Measurements from ENCODE around the gene ANXA2. TPM values are rescaled to one million over a fixed set of nuclear protein-coding genes. Genes with fewer than 3 reads are reported as not detected.

Gene ANXA2
- polyA plus RNA-seq, 1 donor (not counting 4 experiments of a cell fraction or from before 2014, with no cell fraction given): 11,017 TPM

- Histone ChIP-seq H3K27ac (ENCODE audit: control insufficient read depth, insufficient read depth, low read length) (peak overlapping the region; percentile 98), H3K79me2 (ENCODE audit: control insufficient read depth, insufficient read depth, low read length) (peaks cover 18% of the 10 kb centered on the region), H3K4me3 (ENCODE audit: control insufficient read depth in 2 of 3, extremely low read depth in 1 of 3, insufficient read depth in 2 of 3, low read depth in 1 of 3, low read length in 3 of 3) (no peak overlapping the region), H3K4me2 (ENCODE audit: control insufficient read depth, extremely low read depth, insufficient read depth, low read depth, low read length) (peak overlapping the region; percentile 88), H4K20me1 (ENCODE audit: control insufficient read depth, extremely low read depth, insufficient read depth, low read length) (peaks cover 4% of the 10 kb centered on the region), H3K9me1 (ENCODE audit: control insufficient read depth, extremely low read depth, insufficient read depth, low read length) (no peaks in the 10 kb centered on the region), H3K4me1 (ENCODE audit: control insufficient read depth, extremely low read depth, insufficient read depth, low read length) (peaks cover 39% of the 10 kb centered on the region), H3K9me3 (ENCODE audit: control insufficient read depth, low read depth, low read length) (no peaks in the 10 kb centered on the region), H3K9ac (ENCODE audit: control insufficient read depth, extremely low read depth, insufficient read depth, low read length) (peak overlapping the region; percentile 20), H3K27me3 (ENCODE audit: control insufficient read depth, extremely low read depth, insufficient read depth, low read length) (no peaks in the 10 kb centered on the region), H3K36me3 (ENCODE audit: control insufficient read depth in 2 of 2, extremely low read depth in 1 of 2, insufficient read depth in 2 of 2, low read length in 2 of 2) (peaks cover 10 to 13% of the 10 kb centered on the region in 2 experiments), H2AFZ (ENCODE audit: control insufficient read depth, low read length) (peak overlapping the region; percentile 36)
- dilution Hi-C loops (cut with MboI; ENCODE audit: extremely low pct_ligation_motif_present, low sequenced_read_pairs): no loop called here
- no peak for TF ChIP-seq EZH2 (IDR thresholded peaks at IDR 0.05; ENCODE audit: low read length)
- TF ChIP-seq CTCF (optimal IDR thresholded peaks at IDR 0.05 in 1 of 3, IDR thresholded peaks at IDR 0.05 in 1 of 3, conservative IDR thresholded peaks at IDR 0.05 in 1 of 3; ENCODE audit: extremely low read depth in 1 of 3, insufficient read depth in 2 of 3, low read length in 3 of 3): no peak
- DNase-seq (ENCODE audit: low read depth, low spot score): no peak
- FAIRE-seq: no peak
Measured at GRCh38 chr15:60400944-60401343, 3.2 kb upstream of the ANXA2 start.

- H3K9me3 ChIP-seq (ENCODE audit: control insufficient read depth, low read depth, low read length): no peaks in the 10 kb centered on the region
- dilution Hi-C loops (cut with MboI; ENCODE audit: extremely low pct_ligation_motif_present, low sequenced_read_pairs): no loop called here
- H3K4me2 ChIP-seq (ENCODE audit: control insufficient read depth, extremely low read depth, insufficient read depth, low read depth, low read length): peak overlapping the region; percentile 88
- TF ChIP-seq CTCF (optimal IDR thresholded peaks at IDR 0.05 in 1 of 3, IDR thresholded peaks at IDR 0.05 in 1 of 3, conservative IDR thresholded peaks at IDR 0.05 in 1 of 3; ENCODE audit: extremely low read depth in 1 of 3, insufficient read depth in 2 of 3, low read length in 3 of 3): no peak
- TF ChIP-seq EZH2 (IDR thresholded peaks at IDR 0.05; ENCODE audit: low read length): no peak
- H2AFZ ChIP-seq (ENCODE audit: control insufficient read depth, low read length): no peak overlapping the region
- peaks cover 43% of the 10 kb centered on the region for H3K4me1 ChIP-seq (ENCODE audit: control insufficient read depth, extremely low read depth, insufficient read depth, low read length)
- H3K27me3 ChIP-seq (ENCODE audit: control insufficient read depth, extremely low read depth, insufficient read depth, low read length): no peaks in the 10 kb centered on the region
- FAIRE-seq: peak; percentile 55
- peaks cover 16 to 24% of the 10 kb centered on the region in 2 experiments for H3K36me3 ChIP-seq (ENCODE audit: control insufficient read depth in 2 of 2, extremely low read depth in 1 of 2, insufficient read depth in 2 of 2, low read length in 2 of 2)
- H4K20me1 ChIP-seq (ENCODE audit: control insufficient read depth, extremely low read depth, insufficient read depth, low read length): peaks cover 6% of the 10 kb centered on the region
- H3K9me1 ChIP-seq (ENCODE audit: control insufficient read depth, extremely low read depth, insufficient read depth, low read length): no peaks in the 10 kb centered on the region
- H3K9ac ChIP-seq (ENCODE audit: control insufficient read depth, extremely low read depth, insufficient read depth, low read length): peak overlapping the region; percentile 99
- peaks cover 28% of the 10 kb centered on the region for H3K79me2 ChIP-seq (ENCODE audit: control insufficient read depth, insufficient read depth, low read length)
- peak overlapping the region; percentile 98 for H3K27ac ChIP-seq (ENCODE audit: control insufficient read depth, insufficient read depth, low read length)
- peak overlapping the region in 2 of 3 experiments; percentile 55 to 69 for H3K4me3 ChIP-seq (ENCODE audit: control insufficient read depth in 2 of 3, extremely low read depth in 1 of 3, insufficient read depth in 2 of 3, low read depth in 1 of 3, low read length in 3 of 3)
- no peak for DNase-seq (ENCODE audit: low read depth, low spot score)
Measured at GRCh38 chr15:60399931-60400330, 2.1 kb upstream of the ANXA2 start.
